Hematopoietic multipotent progenitor cell treated with erythropoietin and hydrocortisone succinate and interleukin-3 and kit ligand, for 8 days (in vitro differentiated cells): Measurements from ENCODE around the gene SYTL3.
"Not testable (repeated sequence)": the region's sequence is repeated elsewhere in the genome, so short reads cannot be mapped to it uniquely, and the experiment has no call there.

ENCODE experiments used
- DNase-seq: peaks from one replicate; pipeline ENCODE4 v3.0.0-alpha.2; 2015

Gene SYTL3

GRCh38 chr6:158780988-158781691, 131.3 kb downstream of the SYTL3 start:
- DNase-seq: no peak

GRCh38 chr6:158781692-158782373, 132.0 kb downstream of the SYTL3 start:
- no peak for DNase-seq

GRCh38 chr6:158782432-158783166, 132.7 kb downstream of the SYTL3 start:
- no peak for DNase-seq

GRCh38 chr6:158783167-158783450, 133.3 kb downstream of the SYTL3 start:
- DNase-seq: no peak

GRCh38 chr6:158783851-158784250, 134.0 kb downstream of the SYTL3 start:
- no peak for DNase-seq

- no peak for DNase-seq
Observed at GRCh38 chr6:158784505-158784904, 134.7 kb downstream of the SYTL3 start.

GRCh38 chr6:158785036-158785435, 135.2 kb downstream of the SYTL3 start:
- DNase-seq: no peak

GRCh38 chr6:158786645-158787304, 136.9 kb downstream of the SYTL3 start:
- no peak for DNase-seq

GRCh38 chr6:158787395-158787794, 137.5 kb downstream of the SYTL3 start:
- no peak for DNase-seq

GRCh38 chr6:158789115-158789917, 139.5 kb downstream of the SYTL3 start:
- DNase-seq: no peak

GRCh38 chr6:158791274-158791855, 141.5 kb downstream of the SYTL3 start:
- no peak for DNase-seq

GRCh38 chr6:158792505-158792904, 142.7 kb downstream of the SYTL3 start:
- not testable (repeated sequence) for DNase-seq

GRCh38 chr6:158793432-158793831, 143.6 kb downstream of the SYTL3 start:
- DNase-seq: peak; percentile 74

GRCh38 chr6:158795516-158795915, 145.7 kb downstream of the SYTL3 start:
- no peak for DNase-seq

- no peak for DNase-seq
Observed at GRCh38 chr6:158796353-158796752, 146.5 kb downstream of the SYTL3 start.

GRCh38 chr6:158797331-158798310, 147.8 kb downstream of the SYTL3 start:
- no peak for DNase-seq

GRCh38 chr6:158798311-158798710, 148.5 kb downstream of the SYTL3 start:
- DNase-seq: no peak

GRCh38 chr6:158799051-158799792, 149.4 kb downstream of the SYTL3 start:
- DNase-seq: peak; percentile 90

GRCh38 chr6:158801655-158802294, 151.9 kb downstream of the SYTL3 start:
- DNase-seq: no peak

GRCh38 chr6:158803733-158804143, 153.9 kb downstream of the SYTL3 start:
- peak; percentile 36 for DNase-seq
